HTR-8/SVneo (cell line): Measurements from ENCODE around the gene RNF212B.
"Not testable (repeated sequence)": the region's sequence is repeated elsewhere in the genome, so short reads cannot be mapped to it uniquely, and the experiment has no call there.

Experiments
- DNase-seq: peaks from one replicate; pipeline ENCODE4 v3.0.0; 2011; ENCODE audit warnings: low spot score, mixed read lengths; ENCODE audit not compliant: insufficient read length
- FAIRE-seq: peaks from 2 replicates; lab custom pipeline; 2011; peaks lifted over from hg19 to GRCh38; lab: Jason Lieb, UNC

RNF212B gene

GRCh38 chr14:23241061-23241715, 3.5 kb downstream of the RNF212B start:
- DNase-seq, FAIRE-seq: not testable (repeated sequence)

- DNase-seq = no peak
- no peak for FAIRE-seq
These were observed 4.3 kb downstream of the RNF212B start for GRCh38 chr14:23242076-23242475.

GRCh38 chr14:23243066-23243465, 5.3 kb downstream of the RNF212B start:
- no peak for DNase-seq
- FAIRE-seq = no peak

GRCh38 chr14:23245282-23245681, 7.5 kb downstream of the RNF212B start:
- DNase-seq (no peak), FAIRE-seq (no peak)

GRCh38 chr14:23248601-23249000, 10.9 kb downstream of the RNF212B start:
- DNase-seq (no peak), FAIRE-seq (no peak)

GRCh38 chr14:23249824-23250223, 12.1 kb downstream of the RNF212B start:
- DNase-seq = no peak
- no peak for FAIRE-seq

GRCh38 chr14:23252006-23252405, 14.3 kb downstream of the RNF212B start:
- FAIRE-seq (no peak), DNase-seq (no peak)

- no peak for DNase-seq
- FAIRE-seq = no peak
These were observed 14.9 kb downstream of the RNF212B start for GRCh38 chr14:23252420-23253333.

GRCh38 chr14:23258256-23258655, 20.5 kb downstream of the RNF212B start:
- no peak for FAIRE-seq
- DNase-seq = no peak

- DNase-seq = no peak
- no peak for FAIRE-seq
These were observed 21.7 kb downstream of the RNF212B start for GRCh38 chr14:23259426-23259825.

- DNase-seq, FAIRE-seq: not testable (repeated sequence)
These were observed 23.1 kb downstream of the RNF212B start for GRCh38 chr14:23260849-23261248.

GRCh38 chr14:23269193-23269592, 31.5 kb downstream of the RNF212B start:
- DNase-seq (no peak), FAIRE-seq (no peak)

GRCh38 chr14:23275412-23275811, 37.7 kb downstream of the RNF212B start:
- DNase-seq = no peak
- no peak for FAIRE-seq

- DNase-seq (no peak), FAIRE-seq (no peak)
These were observed 39.5 kb downstream of the RNF212B start for GRCh38 chr14:23277189-23277588.

- not testable (repeated sequence) for FAIRE-seq, DNase-seq
These were observed 40.2 kb downstream of the RNF212B start for GRCh38 chr14:23277928-23278327.

- FAIRE-seq (no peak), DNase-seq (no peak)
These were observed 43.5 kb downstream of the RNF212B start for GRCh38 chr14:23281247-23281646.

- no peak for FAIRE-seq
- DNase-seq = no peak
These were observed 47.2 kb downstream of the RNF212B start for GRCh38 chr14:23284654-23285529.

- DNase-seq (no peak), FAIRE-seq (no peak)
These were observed 47.8 kb downstream of the RNF212B start for GRCh38 chr14:23285530-23286019.

GRCh38 chr14:23286020-23286901, 48.5 kb downstream of the RNF212B start, which contains the start of gene HOMEZ:
Gene HOMEZ, minus strand, starts transcription at chr14:23286132. Its CDS starts 180 bp downstream, at chr14:23285952.
- peak; percentile 78 for FAIRE-seq
- peak; percentile 90 for DNase-seq
